HG03097 (cell line): ENCODE results near the gene HEXIM1.
A peak's percentile ranks its signal among the peaks of the same experiment; 100 is the strongest.

ENCODE experiments used
- ATAC-seq: cut with Tn5 transposase; IDR thresholded peaks from one replicate; pipeline ENCODE4 v1.9.1; 2021; ENCODE audit not compliant: unreplicated experiment, low FRiP score

The HEXIM1 gene

DNA sequence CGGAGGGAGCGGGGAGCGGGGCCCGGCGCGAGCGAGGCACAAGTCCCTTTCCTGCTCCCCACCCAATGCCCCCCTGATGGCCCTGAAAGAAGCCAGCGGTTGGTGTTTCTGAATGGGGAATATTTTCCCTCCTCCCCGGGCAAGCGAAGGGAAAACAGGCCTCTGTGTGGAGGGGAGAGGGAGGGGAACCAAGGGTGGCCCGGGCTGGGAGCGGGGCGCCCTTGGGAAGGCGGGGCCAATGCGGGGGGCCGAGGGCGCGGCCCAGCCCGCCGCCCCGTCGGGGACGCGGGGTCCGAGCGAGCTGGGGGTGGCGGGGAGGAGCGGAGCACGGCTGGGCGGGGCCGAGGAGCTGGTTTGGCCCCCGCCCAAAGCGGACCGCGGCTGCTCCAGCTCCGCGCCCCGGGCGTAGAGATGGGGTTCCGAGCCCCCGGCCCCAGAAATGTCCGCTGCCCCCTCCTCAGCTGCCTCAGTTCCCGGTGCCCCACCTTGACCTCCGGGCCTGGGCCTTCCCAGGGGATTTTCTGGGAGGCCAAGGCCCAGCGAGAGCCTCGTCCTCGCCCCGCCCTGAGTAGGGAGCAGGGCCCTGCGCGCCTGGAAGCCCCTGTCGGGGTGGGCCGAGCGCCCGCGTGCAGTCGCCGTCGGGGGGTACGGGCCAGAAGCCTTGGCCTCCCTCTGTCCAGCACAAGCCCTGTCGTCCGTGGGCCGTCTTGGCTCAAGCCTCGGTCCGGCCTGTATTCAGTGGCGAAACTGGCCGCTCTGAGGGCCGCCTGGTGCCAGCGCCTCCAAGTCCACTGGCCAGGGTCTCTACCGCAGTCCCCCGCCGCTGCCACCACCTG, 3.9 kb upstream of the HEXIM1 start:
- ATAC-seq = no peak

DNA sequence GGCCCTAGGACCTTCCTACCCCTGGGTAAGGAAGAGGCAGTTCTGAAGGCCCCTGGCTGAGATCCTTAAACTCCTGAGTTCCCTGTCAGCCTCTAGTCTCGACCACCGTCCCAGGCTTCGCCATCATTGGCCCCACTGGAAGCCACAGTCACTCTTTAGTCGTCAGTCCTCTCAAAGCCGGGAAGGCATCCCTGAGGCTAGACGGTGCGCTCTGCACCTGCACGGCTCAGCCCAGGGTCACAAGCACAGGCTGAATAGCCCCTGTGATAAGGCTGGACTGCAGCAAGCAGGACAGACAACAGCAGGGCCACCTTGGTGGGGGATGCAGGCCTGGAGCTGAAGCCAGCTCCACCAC, 3.3 kb upstream of the HEXIM1 start:
- ATAC-seq = no peak

DNA sequence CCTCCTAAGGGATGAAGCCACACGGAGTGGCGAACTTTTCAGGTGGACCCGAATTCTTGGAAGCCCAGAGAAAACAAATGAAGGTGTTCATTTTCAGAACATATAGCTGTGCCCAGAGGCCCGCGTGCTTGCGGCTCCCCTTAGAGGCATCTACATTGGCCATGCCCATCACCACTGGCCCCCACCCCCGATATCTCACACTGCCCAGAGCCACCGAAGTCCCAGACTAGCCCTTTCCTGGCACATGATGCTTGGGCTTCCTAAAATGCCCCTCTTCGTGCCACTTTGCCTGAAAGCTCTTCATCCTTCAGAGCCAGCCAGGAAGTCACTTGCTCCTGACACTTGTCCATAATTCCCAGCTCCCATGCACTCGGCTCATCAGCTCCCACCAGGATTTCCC, 2.1 kb upstream of the HEXIM1 start:
- no peak for ATAC-seq

DNA sequence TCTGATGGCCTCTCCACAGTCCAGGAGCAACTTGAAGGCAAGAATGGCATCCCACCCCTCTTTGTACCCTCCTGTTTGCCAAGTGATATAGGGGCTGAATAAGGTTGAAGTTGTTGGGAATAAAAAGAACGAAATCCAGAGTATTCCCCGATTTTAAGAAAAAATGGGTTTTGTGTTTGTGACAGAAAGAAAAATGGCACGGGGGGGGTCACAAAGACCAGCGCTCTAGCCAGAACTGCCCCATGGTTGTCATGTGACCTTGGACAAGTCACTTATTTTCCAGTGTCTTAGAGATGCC, 1.7 kb upstream of the HEXIM1 start:
- ATAC-seq = no peak

DNA sequence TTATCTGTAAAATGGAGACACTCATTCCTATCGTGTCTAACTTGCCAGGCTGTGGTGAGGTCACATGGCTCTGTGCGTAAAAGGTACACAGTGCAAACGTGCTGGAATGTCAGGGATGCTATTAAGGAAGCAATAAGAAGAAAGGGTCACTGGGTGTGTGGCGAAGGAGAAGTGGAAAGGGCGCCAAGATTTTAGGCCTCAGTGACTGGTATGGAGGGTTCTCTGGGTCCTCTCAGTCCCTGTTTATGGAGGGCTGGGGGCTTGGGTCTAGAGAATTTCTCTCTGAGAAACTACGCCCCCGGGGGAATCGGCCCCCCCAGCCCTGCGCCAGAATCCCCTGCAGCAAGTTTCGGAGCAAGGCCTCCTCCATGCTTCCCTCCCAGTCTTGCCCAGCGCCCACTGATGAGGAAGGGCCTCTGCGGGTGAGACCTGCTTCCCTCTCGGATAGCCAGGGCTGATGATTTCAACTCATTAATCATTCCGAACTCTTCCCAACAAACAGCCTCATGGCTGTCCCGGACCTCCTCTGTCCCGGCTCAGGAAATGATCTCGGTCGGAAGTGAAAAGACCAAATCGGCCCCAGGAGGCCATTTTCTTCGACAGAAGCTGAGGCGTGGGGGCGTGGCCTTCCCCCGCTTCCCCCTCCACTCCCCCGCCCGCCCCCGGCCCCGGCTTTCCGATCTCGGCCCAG, 1.2 kb upstream of the HEXIM1 start:
- no peak for ATAC-seq

DNA sequence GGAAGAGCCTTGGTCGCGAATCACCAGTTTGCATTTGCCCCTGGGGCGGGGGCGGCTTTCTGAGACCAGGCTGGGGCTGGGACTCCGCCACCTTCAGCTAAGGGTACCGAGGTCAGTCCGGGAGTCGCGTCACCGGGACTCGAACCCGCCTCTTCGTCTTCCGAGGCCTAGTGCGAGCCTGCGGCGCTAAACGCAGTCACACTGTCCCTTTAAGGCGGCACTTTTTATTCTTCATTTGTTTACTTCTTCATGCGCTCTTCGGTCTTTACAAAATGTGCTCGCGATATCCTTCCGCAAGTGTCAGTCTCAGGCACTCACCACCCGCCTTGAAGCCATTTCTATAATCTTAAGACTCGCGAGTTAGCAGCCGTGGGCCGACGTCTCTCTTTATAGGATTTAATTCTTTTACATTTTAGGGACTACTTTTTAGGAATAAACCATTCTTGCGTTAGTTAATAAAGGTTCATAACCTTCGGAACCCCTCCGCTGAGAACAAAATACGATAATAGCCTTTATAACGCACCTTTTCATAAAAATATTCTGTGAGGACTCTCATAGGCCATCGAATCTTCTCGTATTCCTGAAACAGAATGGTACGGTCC, 593 bp upstream of the HEXIM1 start:
- no peak for ATAC-seq

DNA sequence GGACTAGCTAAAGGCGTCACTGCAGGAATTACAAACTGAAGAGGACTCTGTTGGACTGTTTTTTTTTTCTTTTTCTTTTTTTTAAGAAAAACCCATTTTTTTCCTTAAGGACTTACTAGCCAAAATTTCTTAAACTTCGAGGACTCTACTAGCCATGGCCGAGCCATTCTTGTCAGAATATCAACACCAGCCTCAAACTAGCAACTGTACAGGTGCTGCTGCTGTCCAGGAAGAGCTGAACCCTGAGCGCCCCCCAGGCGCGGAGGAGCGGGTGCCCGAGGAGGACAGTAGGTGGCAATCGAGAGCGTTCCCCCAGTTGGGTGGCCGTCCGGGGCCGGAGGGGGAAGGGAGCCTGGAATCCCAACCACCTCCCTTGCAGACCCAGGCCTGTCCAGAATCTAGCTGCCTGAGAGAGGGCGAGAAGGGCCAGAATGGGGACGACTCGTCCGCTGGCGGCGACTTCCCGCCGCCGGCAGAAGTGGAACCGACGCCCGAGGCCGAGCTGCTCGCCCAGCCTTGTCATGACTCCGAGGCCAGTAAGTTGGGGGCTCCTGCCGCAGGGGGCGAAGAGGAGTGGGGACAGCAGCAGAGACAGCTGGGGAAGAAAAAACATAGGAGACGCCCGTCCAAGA, 878 bp downstream of the HEXIM1 start:
- no peak for ATAC-seq

DNA sequence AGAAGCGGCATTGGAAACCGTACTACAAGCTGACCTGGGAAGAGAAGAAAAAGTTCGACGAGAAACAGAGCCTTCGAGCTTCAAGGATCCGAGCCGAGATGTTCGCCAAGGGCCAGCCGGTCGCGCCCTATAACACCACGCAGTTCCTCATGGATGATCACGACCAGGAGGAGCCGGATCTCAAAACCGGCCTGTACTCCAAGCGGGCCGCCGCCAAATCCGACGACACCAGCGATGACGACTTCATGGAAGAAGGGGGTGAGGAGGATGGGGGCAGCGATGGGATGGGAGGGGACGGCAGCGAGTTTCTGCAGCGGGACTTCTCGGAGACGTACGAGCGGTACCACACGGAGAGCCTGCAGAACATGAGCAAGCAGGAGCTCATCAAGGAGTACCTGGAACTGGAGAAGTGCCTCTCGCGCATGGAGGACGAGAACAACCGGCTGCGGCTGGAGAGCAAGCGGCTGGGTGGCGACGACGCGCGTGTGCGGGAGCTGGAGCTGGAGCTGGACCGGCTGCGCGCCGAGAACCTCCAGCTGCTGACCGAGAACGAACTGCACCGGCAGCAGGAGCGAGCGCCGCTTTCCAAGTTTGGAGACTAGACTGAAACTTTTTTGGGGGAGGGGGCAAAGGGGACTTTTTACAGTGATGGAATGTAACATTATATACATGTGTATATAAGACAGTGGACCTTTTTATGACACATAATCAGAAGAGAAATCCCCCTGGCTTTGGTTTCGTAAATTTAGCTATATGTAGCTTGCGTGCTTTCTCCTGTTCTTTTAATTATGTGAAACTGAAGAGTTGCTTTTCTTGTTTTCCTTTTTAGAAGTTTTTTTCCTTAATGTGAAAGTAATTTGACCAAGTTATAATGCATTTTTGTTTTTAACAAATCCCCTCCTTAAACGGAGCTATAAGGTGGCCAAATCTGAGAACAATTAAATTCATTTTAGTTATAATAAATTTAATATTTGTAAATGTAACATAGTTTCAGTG, 1.7 kb downstream of the HEXIM1 start:
- ATAC-seq = no peak

DNA sequence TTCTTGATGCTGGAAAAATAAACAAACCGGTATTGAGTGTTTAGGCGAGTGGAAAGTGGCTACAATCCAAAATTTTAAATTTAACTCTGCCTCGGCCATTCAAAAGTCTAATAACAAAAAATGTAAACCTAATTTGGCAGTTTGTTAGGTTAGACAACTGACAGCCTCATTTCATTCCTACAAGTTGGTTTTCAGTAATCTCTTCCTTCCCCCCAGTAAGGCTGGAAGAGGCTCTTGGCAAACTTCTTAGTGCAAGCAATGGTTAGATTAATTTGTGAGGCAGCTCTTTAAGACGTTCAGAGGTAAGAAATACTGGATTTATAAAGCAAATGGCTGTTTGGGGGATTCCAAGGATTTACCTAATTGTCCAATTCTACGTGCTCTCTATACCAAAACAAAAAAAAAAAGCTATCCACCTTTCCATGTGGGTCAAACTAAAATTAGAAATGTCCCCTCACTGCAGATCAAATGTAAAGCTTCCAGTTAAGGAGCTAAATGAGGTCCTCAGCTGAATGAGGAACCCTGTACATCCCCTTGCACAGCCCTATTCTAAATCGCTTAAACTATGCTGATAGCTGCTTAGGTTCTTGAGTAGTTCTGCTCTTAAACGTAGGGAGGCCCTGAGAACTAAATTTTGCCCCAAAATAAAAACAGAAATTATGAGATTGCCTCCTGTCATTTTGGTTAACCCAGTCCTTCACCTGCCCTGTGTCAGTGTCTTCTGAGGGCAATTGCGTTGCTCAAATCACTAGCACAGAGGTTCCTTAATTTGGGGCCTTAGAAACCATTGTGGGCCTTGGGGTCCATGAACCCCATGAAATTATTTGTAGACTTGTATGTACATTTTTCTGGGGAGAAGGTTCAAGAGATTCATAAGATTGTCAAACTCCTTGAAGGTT, 2.9 kb downstream of the HEXIM1 start:
- no peak for ATAC-seq

DNA sequence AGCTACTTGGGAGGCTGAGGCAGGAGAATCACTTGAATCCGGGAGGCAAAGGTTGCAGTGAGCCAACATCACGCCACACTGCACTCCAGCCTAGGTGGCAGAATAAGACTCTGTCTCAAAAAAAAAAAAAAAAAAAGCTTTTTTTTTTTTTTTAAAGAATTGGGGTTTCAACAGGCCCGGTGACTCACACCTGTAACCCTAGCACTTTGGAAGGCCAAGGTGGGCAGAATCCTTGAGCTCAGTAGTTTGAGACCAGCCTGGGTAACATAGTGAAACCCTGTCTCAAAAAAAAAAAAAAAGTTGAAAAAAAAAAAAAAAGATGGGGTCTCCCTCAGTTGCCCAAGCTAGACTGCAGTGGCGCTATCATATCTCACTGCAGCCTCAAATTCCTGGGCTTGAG, 6.8 kb downstream of the HEXIM1 start:
- no peak for ATAC-seq

DNA sequence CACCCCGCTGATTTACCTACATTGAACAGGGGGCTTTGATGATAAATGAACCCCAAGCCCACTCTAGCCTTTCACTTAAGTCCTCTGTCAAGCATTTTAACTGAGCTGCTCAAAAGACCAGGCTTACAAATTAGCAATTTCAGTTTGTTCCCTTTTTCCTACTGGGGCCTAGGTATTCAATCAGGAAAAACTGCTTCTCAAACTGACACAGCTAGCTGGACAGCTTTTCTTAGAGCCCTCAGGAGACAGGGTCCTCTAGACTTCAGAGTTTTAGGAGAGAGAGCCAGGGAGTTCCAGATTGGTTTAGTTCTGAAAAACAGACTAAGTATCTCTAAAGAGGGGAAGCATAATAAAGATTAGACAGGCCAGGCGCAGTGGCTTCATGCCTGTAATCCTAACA, 7.2 kb downstream of the HEXIM1 start:
- no peak for ATAC-seq

DNA sequence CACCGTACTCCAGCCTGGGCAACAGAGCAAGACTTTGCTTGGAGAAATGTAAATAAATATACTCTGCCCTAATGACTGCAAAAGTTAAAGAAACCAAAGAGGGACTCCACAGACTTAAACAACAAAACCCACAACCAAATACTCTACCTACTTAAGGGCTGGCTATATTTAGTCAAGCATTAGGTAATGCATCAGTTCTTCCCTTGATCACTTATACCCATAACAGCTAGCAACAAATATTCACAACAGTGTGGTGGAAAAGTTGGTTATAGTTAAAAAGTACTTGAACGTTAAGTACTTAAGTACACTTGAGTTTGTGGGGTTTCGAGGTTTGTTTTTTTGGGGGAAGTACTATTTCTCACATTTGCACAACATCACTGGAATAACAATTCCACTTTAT, 8.0 kb downstream of the HEXIM1 start:
- ATAC-seq = no peak

DNA sequence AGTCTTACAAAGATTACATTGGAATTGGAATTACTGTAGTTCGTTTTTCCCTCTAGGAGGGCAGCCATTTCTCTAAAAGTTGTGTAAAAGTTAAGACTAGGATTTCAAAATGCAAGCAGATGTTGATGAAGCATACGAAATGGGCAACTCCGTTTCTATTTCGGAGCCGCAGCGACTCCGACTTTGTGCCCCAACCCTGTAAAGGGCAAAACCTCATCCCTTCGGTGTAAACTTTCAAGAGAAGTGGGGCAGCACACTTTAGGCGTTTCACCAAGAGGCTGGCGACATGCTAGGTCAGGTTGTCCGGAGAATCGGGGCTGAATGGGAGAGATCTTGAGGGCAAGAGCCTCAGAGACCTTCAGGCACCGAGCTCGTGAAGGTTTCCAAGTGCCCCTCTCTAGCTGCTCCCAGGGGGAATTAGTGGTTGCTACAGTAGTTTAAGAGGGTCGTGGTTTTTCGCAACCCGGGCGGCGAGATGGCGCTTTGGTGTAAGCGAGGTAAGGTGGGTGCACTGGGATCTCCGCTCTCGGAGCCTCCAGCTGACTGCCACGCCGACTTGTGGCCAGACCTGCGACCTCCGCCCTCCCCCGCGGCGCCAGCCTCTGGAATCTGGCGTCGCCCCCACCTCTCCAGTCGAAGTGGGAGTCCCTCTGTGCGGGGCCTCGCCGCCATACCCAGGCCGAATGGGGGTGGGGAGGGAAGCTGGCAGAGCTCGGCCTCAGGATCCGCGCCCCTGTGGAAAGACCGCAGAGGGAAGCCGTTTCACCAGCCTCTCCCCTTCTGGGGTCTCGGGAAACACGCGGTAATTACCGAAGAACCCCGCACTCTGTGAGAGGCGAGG, 12.4 kb downstream of the HEXIM1 start:
- peak; percentile 27 for ATAC-seq

DNA sequence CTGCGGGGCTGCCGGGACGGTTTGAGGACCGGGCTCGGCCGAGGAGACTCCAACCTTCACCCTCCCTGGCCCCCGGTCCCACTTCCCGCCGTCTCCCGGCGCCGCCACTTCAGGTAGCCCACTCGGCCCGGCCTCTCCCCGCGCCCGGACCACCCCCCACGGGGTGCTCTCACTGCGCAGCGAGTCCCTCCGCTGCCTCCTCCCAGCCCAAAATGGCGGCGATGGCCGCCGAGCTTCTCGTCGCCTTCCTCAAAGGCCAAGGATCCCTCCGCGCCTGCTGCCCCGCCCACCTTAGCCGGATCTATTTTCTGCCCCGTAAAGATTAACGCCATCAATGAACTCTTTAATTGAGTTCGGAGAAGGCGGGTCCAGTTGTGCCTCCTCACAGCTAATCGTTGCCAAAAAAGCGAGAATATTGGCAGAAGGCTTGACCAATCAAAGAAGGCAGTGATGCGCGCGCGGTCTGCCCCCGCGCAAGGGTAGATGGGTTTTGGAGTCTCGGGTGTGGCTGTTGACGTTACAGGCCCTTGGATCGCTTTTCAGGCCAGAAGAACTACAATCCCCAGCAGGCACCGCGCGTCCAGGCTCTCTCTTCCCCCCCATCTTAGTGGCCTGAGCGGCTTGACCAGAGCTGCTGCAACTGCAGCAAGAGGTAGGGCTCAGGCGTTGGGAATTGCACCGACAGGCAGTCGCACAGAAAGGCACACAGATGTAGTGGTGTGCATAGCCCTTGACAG, 13.2 kb downstream of the HEXIM1 start, which contains the start of gene HEXIM2:
Gene HEXIM2, plus strand, starts transcription at position 588 of the 737 bp plus-strand sequence. CDS start 919 bp downstream, outside the sequence.
- peak; percentile 83 for ATAC-seq

DNA sequence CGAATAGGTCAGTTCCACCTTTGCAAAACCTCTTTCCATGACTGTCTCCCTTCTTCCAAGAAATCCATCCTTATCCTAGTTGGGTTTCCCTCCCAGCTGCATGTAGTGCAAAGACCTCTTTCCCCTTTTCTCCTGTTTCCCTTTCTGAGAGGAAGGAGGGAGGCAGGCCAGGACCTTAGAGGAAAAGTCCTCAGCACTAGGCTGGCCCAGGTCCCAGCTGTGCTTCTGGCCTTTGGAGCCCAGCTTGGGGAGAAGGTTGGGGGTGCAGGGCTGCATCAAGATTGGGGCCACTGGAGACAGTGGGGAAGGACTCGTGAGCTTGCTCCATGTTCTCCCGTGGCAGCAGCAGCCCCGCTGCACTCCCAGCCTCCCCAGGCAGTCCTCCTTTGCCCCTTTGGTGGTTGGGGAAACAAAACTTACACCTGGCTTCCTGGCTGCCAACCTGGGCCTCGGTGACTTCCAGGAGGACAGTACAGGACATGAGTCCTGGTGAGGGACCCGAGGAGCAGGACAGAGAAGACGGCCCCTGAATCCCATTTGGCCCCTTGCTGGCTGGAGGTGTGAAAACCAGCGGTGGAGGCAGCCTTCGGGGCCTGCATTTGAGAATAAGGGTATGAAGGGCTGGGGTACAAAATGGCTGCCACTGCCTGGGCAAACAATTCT, 13.9 kb downstream of the HEXIM1 start:
- peak; percentile 5 for ATAC-seq

DNA sequence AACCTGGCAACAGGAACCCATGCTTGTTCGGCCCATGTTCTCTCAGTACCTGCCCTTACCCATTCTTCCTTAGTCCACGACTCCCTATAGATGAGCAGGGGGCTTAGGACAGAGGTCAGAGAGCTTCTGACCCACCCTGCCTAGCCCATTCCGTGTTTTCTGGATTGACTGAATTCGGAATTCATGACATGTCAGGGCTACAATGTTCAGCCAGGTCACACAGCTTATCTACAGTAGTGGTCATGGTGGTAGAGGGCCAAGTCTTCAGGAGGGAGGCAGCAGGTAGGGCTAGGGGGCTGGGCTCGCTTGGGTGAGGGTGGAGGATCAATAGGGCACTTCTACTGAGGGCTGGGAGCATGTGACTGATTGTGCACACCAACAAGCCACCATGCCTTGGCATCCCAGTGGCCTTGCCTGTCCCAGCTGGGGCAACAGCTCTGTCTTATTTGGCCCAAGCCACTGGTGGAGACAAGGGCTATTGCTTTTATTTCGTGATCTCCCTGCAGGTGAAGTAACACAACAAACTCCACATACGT, 16.5 kb downstream of the HEXIM1 start:
- ATAC-seq = no peak
